ENCODE measurements around the gene THYN1. TPM values are rescaled to one million over a fixed set of nuclear protein-coding genes. Genes with fewer than 3 reads are reported as not detected.
A peak's percentile ranks its signal among the peaks of the same experiment; 100 is the strongest.

Gene THYN1
- total and polyA plus RNA-seq, 11 donors = 34.1 to 59.4 (median 41.9) TPM

DNA sequence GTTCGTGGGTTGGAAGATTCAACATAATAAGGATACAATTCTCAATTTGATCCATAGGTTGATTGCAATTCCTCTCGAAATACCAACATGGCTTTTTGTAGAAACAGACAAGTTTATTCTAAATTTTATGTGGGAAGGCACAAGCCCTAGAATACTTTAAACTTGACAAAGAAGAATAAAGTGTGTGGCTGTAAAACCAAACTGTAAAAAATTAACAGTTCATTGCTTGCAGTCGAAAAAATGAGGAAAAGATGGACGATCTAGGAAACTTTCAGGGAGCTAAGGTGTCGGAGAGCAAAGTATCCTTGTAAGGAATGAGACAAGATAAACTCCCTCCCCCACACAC, 22.0 kb upstream of the THYN1 start:
- intact Hi-C loops (cut with DNase I) = no loop called here
- H3K36me3 ChIP-seq = no peaks in the 10 kb centered on the region
- H3K4me1 ChIP-seq = peaks cover 0 to 21% (median 9%) of the 10 kb centered on the region in 12 donors
- WGBS, 4 donors = 19 to 27% (median 23%) methylated on average over 5 of the region's 5 CpGs
- peaks cover 0 to 6% (median 0%) of the 10 kb centered on the region in 12 donors for H3K9me3 ChIP-seq
- DNase-seq (no peak), ATAC-seq (no peak)
- no peak for TF ChIP-seq POLR2A (IDR thresholded peaks at IDR 0.05)
- TF ChIP-seq, protein P1, sequence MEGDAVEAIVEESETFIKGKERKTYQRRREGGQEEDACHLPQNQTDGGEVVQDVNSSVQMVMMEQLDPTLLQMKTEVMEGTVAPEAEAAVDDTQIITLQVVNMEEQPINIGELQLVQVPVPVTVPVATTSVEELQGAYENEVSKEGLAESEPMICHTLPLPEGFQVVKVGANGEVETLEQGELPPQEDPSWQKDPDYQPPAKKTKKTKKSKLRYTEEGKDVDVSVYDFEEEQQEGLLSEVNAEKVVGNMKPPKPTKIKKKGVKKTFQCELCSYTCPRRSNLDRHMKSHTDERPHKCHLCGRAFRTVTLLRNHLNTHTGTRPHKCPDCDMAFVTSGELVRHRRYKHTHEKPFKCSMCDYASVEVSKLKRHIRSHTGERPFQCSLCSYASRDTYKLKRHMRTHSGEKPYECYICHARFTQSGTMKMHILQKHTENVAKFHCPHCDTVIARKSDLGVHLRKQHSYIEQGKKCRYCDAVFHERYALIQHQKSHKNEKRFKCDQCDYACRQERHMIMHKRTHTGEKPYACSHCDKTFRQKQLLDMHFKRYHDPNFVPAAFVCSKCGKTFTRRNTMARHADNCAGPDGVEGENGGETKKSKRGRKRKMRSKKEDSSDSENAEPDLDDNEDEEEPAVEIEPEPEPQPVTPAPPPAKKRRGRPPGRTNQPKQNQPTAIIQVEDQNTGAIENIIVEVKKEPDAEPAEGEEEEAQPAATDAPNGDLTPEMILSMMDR (IDR thresholded peaks at IDR 0.05) = no peak
- H3K4me3 ChIP-seq = peak overlapping the region in 1 of 12 donors; percentile 57
- no peak overlapping the region for H3K27ac ChIP-seq
- peaks cover 39 to 99% (median 71%) of the 10 kb centered on the region in 9 donors for H3K27me3 ChIP-seq

DNA sequence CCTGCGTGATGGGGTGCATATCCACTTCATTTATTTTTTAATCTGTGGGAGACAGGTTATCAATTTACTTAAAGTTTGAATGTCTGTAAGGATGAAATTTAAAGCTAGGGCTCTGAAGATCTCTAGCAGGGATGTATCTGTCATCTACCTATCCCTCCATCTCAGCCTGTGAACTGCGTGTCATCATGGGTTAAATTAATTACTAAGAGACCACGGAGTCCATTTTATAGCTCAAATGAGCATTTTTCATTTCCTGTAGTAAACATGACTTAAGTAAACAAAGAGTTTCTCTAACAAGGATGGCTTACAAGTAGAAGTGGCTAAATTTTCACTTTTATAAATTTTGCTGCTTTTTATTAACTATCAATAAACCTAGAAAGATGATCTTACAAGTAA, 20.2 kb upstream of the THYN1 start:
- TF ChIP-seq, protein P1 (IDR thresholded peaks at IDR 0.05) = no peak
- no peak for TF ChIP-seq POLR2A (IDR thresholded peaks at IDR 0.05)
- DNase-seq (no peak), ATAC-seq (no peak)
- Histone ChIP-seq H3K9me3 (peaks cover 0 to 2% (median 0%) of the 10 kb centered on the region in 12 donors), H3K4me1 (peaks cover 0 to 21% (median 9%) of the 10 kb centered on the region in 12 donors), H3K27me3 (peaks cover 39 to 92% (median 67%) of the 10 kb centered on the region in 9 donors), H3K27ac (no peak overlapping the region), H3K36me3 (no peaks in the 10 kb centered on the region), H3K4me3 (no peak overlapping the region)
- intact Hi-C loops (cut with DNase I) = no loop called here
- WGBS, 4 donors = 36 to 50% (median 44%) methylated on average over 3 of the region's 3 CpGs

DNA sequence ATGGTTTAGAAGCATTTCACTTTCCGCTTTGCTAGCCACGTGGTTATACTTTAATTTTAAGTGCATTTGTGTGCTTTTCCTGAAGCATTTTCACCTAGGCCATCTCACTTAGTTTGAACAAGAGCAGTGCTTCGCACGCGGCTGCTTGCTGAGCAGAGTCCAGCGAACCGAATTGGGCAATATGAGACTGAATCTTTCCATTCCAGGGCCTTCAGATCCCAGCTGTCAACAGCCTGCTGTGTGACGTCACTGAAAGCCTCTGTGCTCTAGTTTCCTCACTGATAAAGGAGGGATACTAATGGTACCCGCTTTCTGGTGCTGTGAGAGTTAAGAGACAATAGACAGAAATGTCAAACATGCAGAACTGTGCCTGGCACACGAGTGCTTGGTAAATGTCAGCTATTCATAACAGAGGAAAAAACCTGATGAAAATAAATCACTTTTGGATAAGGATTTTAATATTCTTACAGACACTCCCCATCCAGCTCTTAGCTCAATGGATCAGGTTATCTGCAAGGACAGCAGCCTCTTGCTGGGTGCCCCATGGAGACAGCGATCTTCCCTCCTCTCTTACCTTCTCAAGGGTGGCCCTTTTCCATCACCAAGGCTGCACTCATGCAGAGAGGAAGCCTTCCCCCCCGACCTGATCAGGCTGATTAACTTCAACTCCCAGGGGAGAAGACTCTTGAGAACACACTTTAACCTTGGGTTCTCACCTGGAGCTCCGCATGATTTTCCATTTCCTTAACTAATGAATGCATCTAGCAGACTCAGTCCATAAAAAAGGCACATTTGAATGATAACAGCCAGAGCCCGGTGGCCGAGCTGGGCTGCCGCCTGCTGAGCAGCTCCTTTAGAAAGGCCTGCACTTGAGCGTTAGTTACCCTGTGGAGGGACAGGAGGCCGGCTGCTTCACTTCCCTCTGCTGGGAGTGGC, 19.5 kb upstream of the THYN1 start:
- WGBS, 4 donors = 24 to 27% (median 27%) methylated on average over 18 of the region's 18 CpGs
- TF ChIP-seq POLR2A (IDR thresholded peaks at IDR 0.05) = no peak
- TF ChIP-seq, protein P1 (IDR thresholded peaks at IDR 0.05) = no peak
- no peak for DNase-seq

DNA sequence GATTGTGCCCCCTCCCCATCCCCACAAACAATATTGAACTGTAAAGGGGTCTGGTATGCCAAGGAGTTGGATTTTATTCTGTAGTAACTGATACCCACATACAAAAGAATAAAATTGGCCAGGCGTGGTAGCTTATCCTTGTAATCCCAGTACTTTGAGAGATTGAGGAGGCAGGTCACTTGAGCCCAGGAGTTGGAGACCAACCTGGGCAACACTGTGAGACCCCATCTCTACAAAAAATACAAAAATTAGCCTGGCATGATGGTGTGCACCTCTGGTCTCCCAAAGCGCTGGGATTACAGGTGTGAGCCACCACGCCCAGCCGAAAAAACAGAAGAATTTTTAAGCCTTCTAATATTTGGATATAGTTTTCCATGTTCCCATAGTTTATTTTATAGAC, 18.8 kb upstream of the THYN1 start:
- H3K4me3 ChIP-seq = no peak overlapping the region
- no peak for ATAC-seq
- H3K9me3 ChIP-seq = no peaks in the 10 kb centered on the region
- peaks cover 0 to 19% (median 8%) of the 10 kb centered on the region in 12 donors for H3K4me1 ChIP-seq
- no peak for TF ChIP-seq POLR2A (IDR thresholded peaks at IDR 0.05)
- TF ChIP-seq, protein P1 (IDR thresholded peaks at IDR 0.05) = no peak
- H3K27me3 ChIP-seq = peaks cover 28 to 78% (median 54%) of the 10 kb centered on the region in 9 donors
- no peaks in the 10 kb centered on the region for H3K36me3 ChIP-seq
- intact Hi-C loops (cut with DNase I) = no loop called here
- H3K27ac ChIP-seq = no peak overlapping the region
- WGBS, 4 donors = 89 to 96% (median 91%) methylated on average over 4 of the region's 4 CpGs
- DNase-seq = no peak

More for the DNA sequence above, 19.5 kb upstream of the THYN1 start:
- intact Hi-C loops (cut with DNase I) = no loop called here
- peak in 3 of 4 donors; percentile 18 to 67 (median 39) for ATAC-seq
- Histone ChIP-seq H3K4me1 (peaks cover 0 to 21% (median 9%) of the 10 kb centered on the region in 12 donors), H3K4me3 (no peak overlapping the region), H3K27ac (no peak overlapping the region), H3K9me3 (no peaks in the 10 kb centered on the region), H3K27me3 (peaks cover 35 to 85% (median 60%) of the 10 kb centered on the region in 9 donors), H3K36me3 (no peaks in the 10 kb centered on the region)

Data from heart left ventricle (tissue), 16 donors.